DMS53 treated with DMSO at 0.1 percent for 48 hours (cell line): ENCODE results near the gene TMEM25.
"Not testable (repeated sequence)": the region's sequence is repeated elsewhere in the genome, so short reads cannot be mapped to it uniquely, and the experiment has no call there.

Experiments used
- DNase-seq: peaks from one replicate; lab custom pipeline; 2025; ENCODE audit not compliant: unreplicated experiment; lab: John Stamatoyannopoulos, UW

Gene TMEM25

DNA sequence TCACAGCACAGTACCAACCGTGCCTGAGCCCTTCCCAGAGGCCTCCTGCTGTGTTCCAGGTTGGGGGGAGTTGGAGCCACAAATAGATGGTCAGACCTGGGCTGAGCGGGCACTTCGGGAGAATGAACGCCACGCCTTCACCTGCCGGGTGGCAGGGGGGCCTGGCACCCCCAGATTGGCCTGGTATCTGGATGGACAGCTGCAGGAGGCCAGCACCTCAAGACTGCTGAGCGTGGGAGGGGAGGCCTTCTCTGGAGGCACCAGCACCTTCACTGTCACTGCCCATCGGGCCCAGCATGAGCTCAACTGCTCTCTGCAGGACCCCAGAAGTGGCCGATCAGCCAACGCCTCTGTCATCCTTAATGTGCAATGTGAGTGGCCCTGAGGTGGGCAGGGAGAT, 1.1 kb downstream of the TMEM25 start:
- DNase-seq, result no peak

DNA sequence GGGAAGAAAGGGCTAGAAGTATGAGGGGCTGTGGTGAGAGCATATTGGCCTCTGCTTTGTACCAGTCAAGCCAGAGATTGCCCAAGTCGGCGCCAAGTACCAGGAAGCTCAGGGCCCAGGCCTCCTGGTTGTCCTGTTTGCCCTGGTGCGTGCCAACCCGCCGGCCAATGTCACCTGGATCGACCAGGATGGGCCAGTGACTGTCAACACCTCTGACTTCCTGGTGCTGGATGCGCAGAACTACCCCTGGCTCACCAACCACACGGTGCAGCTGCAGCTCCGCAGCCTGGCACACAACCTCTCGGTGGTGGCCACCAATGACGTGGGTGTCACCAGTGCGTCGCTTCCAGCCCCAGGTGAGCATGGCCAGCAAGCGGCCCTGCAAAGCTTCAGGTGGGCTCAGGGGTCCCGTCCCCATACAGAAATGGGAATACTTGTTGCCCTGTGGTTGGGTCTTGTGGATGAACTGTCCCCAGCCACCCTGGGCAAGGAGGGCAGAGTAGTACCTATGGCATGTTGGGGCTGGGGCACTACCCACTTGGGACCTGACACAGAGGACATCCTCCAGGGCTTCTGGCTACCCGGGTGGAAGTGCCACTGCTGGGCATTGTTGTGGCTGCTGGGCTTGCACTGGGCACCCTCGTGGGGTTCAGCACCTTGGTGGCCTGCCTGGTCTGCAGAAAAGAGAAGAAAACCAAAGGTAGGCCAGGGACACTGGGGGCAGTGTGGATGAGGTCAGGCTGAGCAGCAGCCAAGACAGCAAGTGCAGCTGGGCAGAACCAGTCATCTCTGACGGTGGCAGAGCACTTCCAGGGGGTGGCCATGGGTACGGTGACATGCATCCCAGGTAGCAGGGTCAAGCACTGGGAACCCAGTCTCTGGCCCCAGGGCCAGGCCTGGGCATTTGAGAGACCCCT, 2.1 kb downstream of the TMEM25 start:
- no peak for DNase-seq

DNA sequence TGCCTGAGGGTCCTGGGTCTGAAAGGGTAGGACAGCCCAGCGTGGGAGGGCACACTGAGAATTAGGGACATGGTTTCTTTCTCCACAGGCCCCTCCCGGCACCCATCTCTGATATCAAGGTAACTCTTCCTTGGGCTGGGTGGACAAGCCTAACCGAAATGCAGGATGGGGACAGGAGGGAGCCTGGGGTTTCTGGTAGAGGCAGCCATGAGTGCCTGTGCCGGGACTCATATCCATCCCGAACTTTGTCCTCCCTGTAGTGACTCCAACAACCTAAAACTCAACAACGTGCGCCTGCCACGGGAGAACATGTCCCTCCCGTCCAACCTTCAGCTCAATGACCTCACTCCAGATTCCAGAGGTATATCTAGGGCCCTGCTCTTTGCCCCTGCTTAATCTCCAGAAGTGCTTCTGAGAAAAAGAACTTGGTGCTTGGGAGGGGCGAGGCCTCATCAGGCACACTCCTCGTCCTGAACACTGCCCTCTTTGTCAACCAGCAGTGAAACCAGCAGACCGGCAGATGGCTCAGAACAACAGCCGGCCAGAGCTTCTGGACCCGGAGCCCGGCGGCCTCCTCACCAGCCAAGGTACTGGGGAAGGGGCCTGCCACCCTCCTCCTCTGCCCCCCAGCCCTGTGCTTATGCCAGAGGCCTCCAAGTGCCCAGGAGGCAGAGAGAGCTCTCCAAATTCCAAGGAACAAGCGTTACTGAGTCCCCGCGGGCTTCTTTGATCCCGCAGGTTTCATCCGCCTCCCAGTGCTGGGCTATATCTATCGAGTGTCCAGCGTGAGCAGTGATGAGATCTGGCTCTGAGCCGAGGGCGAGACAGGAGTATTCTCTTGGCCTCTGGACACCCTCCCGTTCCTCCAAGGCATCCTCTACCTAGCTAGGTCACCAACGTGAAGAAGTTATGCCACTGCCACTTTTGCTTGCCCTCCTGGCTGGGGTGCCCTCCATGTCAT, 3.1 kb downstream of the TMEM25 start:
- DNase-seq, result no peak

DNA sequence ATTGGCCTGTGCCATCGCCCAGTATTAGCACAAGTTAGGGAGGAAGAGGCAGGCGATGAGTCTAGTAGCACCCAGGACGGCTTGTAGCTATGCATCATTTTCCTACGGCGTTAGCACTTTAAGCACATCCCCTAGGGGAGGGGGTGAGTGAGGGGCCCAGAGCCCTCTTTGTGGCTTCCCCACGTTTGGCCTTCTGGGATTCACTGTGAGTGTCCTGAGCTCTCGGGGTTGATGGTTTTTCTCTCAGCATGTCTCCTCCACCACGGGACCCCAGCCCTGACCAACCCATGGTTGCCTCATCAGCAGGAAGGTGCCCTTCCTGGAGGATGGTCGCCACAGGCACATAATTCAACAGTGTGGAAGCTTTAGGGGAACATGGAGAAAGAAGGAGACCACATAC, 4.3 kb downstream of the TMEM25 start:
- no peak for DNase-seq

DNA sequence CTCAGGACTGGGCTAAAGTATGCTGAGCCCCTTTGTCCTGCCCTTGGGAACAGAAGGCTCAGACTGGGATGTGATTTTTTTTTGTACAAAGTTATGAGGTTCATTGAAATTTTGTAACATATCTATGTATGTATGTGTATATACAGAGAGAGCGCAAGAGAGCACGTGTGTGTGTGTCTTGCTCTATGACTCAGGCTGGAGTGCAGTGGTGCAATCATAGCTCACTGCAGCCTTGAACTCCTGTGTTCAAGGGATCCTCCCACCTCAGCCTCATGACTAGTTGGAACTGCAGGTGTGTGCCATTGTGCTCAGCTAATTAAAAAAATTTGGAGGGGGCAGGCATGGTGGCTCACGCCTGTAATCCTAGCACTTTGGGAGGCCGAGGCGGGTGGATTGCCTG, 5.7 kb downstream of the TMEM25 start:
- no peak for DNase-seq

DNA sequence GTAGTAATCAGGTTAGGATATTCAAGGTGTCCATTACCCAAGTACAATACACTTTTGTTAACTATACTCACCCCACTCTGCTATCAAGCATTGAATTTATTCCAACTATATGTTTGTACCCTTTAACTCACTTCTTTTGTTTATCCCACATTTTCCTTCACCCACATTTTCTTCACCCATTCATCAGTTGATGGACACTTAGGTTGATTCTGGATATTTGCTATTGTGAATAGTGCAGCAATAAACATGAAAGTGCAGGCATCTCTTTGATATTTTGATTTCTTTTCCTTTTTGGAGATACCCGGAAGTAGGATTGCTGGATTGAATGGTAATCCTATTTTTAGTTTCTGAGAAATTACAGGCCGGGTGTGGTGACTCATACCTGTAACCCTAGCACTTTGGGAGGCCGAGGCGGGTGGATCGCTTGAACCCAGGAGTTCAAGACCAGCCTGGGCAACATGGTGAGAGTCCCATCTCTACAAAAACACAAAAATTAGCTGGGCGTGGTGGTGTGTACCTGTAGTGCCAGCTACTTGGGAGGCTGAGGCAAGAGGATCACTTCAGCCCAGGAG, 6.5 kb downstream of the TMEM25 start:
- no peak for DNase-seq

DNA sequence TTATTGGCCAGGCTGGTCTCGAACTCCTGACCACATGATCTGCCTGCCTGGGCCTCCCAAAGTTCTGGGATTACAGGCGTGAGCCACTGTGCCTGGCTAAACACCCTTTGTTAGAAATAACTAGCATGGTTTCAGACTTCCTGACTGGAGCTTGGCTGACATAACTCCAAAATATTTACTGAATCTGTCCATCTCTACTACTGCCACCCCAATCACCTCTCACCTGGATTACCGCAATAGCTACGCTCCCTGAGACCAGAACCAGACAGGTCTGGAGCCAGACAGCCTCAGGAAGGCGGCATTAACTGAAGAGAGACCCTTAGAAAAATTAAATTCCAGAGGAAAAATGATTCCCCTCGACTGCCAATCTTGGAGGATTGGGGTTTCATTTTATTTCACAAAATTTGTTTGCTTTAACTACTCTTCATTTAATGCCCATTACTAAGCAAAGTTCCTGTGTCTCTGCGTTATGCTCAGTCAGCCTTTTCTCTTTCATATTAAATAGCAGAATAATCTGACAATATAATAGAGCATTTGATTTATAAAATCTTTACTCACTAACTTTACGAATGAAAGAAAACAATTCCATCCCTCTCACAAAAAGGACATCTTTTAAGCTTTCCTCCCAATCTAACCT, 13.1 kb downstream of the TMEM25 start:
- no peak for DNase-seq

DNA sequence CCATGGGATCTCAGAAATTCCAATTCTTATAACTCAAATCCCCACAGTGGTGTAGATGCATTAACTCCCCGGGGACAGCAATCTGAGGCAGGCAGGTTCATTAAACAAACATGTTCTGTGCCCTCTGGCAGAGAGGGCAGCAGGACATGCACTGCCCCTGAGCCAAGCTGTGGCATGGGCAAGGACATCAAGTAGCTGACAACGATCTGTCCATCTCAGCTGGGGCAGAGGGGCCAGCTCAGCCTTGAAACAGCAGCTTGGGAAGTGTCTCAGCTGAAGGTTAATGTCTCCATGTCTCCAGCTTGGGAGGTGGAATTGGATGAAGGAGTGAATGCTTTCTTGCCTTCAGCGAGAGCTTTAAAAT, 13.6 kb downstream of the TMEM25 start:
- no peak for DNase-seq

DNA sequence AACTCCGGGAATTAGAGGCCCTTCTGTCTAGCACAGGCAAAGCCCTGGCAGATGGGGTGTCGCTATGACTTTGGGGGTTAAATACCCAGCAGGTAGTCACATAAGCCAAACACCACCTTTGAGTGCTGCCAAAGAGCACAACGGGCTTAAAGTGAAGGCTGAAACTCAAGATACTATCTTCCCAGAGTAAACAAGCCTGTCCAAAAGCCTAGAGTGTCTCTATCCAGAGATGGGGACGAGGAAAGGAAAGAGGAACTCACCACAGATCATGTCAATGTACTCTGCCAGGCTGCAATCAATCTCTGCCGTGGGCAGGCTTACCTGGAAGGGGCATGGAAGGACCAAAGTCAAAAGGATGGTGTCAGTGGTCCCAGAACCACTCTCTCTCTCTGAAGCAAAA, 14.5 kb downstream of the TMEM25 start:
- DNase-seq, result no peak

DNA sequence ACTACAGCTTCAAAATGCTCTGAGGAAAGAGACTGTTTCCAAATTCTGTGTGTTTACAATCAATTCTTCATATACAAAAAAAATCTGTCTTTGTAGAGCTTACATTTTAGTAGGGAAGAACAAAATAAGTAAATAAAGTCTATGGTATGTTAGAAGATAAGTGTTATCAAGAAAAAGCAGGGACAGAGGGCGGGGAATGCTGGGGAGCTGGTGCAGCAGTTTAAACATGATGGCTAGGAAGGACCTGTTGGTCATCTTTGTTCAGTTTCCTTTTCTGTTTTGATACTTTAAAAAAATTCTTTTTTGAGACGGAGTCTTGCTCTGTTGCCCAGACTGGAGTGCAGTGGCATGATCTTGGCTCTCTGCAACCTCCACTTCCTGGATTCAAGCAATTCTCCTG, 16.1 kb downstream of the TMEM25 start:
- DNase-seq, result no peak

DNA sequence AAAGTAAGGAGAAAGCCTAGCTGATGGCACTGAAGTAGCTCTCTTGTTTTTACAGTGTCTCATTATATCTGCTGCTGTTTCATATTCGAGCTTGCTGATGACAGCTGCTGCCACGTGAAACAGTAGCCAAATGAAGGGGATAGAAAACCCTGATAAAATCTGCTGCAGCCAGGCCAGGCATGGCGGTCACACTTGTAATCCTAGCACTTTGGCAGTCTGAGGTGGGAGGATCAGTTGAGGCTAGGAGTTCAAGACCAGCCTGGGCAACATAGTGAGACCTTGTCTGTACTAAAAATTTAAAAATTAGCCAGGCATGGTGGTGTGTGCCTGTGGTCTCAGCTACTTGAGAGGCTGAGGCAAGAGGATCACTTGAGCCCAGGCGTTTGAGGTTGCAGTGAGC, 21.3 kb downstream of the TMEM25 start:
- no peak for DNase-seq

DNA sequence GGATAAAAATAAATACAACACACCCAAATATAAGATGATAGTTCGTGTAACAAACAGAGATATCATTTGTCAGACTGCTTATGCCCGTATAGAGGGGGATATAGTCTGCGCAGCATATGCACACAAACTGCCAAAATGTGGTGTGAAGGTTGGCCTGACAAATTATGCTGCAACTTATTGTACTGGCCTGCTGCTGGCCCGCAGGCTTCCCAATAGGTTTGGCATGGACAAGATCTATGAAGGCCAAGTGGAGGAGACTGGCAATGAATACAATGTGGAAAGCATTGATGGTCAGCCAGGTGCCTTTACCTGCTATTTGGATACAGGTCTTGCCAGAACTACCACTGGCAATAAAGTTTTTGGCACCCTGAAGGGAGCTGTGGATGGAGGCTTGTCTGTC, 29.8 kb downstream of the TMEM25 start:
- DNase-seq, result no peak

DNA sequence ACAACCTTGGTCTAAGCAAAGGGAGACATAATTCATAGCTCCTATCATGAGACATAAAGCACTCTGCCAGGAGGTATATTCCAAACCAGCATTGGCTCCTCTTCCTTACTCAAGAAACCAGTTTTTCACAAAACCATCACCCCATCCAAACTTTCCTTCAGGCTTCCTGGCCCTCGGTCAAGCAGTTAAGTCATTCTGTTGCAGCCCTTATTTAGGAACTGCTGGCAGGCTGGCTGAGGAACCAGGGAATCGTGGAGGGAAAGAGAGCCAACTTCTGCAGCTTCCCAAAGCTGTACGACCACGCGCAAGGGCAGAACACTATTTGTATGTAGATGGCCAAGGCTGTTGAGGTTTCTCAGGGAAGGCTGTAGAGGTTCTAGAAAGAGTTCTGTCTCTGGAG, 34.1 kb downstream of the TMEM25 start:
- no peak for DNase-seq

DNA sequence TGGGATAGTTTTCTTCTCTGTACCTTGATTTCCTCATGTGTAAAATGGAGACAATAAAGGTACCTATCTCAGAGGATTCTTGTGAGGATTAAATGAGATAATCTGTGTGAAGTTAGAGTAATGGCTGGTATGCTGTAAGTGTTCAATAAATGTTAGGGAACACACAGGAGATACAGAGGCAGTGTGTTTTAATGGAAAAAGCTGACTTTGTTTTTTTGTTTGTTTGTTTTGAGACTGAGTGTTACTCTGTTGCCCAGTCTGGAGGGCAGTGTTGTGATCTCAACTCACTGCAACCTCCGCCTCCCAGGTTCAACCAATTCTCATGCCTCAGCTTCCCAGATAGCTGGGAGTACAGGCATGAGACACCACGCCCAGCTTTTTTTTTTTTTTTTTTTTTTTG, 38.7 kb downstream of the TMEM25 start:
- no peak for DNase-seq

DNA sequence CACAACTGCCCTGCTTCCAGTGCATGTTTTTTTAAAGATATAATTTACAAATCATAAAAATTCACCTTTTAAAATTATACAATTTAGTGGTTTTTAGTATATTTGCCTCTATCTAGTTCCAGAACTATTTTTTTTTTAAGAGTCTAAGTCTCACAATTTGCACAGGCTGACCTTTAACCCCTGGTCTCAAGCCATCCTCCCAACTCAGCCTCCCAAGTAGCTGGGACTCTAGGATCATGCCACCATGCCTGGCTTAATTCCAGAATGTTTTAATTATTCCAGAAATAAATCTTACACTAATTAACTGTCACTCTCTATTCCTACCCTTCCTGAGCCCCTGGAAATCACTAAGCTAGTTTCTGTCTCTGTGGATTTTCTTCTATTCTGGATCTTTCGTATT, 39.8 kb downstream of the TMEM25 start:
- no peak for DNase-seq

DNA sequence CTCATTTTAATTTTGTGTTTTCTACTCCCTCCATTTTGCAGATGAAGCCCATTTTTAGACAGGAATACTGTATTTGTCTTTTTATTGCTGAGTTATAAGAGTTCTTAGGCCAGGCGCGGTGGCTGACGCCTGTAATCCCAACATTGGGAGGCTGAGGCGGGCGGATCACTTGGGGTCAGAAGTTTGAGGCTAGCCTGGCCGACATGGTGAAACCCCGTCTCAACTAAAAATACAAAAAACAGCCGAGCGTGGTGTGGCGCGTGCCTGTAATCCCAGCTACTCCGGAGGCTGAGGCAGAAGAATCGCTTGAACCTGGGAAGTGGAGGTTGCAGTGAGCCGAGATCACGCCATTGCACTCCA, 40.7 kb downstream of the TMEM25 start:
- not testable (repeated sequence) for DNase-seq

DNA sequence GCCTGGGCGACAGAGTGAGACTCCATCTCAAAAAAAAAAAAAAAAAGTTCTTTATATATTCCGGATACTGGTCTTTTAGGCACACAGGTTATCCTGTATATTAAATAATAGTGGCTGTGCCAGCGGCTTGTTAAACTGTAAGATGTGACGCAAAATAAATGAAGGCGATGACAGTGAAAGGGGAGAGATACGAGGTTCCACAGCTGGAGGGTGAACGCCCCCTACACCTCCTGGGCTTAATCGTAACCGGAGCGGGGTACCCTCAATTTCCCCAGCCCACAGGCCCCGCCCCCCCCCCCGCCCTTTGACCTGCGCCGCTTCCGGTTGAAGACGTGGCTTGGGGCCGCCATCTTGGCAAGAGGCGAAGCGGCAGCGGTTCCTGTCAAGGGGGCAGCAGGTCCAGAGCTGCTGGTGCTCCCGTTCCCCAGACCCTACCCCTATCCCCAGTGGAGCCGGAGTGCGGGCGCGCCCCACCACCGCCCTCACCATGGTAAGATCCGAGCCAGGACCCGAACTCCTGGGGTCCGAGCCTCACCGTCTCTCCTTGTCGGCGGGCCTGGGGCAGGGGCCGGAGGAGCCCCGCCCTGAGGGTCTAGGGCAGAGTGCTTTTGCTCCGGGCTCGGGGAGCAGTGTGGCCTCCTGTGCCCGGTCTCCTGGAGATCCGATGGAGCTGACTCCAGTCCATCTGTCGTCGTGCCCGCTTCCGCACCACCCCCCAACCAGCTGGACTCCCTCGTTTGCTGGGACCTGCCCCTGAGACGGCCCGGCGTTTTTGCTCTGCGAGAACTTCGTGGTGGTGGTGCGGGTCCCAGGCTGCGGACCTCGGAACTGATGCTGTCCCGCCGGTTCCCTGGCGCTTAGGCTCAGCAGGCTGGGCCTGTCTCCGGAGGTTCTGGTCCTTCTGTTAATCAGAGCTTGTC, 41.3 kb downstream of the TMEM25 start, which contains the start of gene ARCN1:
TSS of gene ARCN1 (plus strand) at position 349 of the 920 bp plus-strand sequence. CDS start at position 488, 139 bp downstream.
- DNase-seq, result peak; percentile 63

DNA sequence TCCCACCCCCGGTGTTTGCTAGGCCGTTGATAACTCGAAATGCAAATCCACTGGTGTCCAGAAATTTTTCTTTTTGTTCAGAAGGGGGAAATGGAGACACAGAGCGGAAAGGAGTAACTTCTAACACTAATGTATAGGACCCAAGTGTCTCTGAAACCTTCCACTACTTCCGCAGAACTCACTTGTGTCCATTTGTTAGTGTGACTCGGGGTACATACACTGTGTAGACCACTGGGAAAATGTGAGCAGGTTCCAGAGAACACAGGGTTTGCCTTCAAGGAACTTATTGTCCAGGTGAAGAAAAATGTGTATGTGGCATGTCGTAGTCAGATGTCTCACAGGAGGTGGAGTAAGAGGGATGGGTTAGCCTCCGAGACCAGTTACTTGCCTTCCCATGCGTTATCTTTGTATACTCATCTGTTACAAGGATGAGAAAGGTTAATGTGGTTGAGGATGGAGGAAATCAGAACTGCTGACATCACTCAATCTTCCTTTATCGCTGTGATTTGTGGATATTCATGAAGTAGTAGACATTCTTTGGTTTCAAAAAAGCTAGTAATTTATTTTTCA, 42.1 kb downstream of the TMEM25 start:
- no peak for DNase-seq

DNA sequence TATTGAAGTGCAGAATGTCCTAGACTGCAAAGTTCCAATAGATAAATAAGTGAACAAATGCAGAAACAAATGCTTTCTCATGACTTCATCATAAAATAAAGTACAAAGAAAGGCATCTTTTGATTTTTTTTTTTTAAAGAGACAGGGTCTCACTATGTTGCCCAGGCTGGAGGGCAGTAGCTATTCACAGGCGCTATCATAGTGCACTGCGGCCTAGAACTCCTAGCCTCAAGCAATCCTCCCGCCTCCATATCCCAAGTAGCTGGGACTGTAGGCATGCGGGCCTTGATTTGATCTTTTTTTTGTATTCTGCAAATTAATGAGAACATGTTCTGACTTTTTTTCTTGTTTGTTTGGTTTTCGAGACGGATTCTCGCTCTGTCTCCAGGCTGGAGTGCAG, 43.6 kb downstream of the TMEM25 start:
- no peak for DNase-seq

DNA sequence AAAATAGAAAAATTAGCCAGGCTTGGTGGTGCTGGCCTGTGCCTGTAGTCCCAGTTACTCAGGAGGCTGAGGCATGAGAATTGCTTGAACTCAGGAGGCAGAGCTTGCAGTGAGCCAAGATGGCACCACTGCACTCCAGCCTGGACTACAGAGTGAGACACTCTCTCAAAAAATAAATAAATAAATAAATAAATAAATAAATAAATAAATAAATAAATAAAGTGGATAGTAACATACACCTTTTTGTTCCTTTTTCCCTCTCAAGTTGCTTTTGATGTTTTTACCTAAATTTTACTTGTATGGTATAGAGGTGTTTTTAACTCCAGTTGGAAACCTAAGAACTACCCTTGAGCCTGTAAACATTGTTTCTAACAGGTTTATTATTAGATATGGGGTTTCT, 47.0 kb downstream of the TMEM25 start:
- DNase-seq, result not testable (repeated sequence)
